ENCODE data around the gene RRBP1. TPM values are rescaled to one million over a fixed set of nuclear protein-coding genes. Genes with fewer than 3 reads are reported as not detected.
A peak's percentile ranks its signal among the peaks of the same experiment; 100 is the strongest.

Gene RRBP1
- total RNA-seq, 4 donors from 2014 or later = 76.5 to 162 (median 83.9) TPM

DNA sequence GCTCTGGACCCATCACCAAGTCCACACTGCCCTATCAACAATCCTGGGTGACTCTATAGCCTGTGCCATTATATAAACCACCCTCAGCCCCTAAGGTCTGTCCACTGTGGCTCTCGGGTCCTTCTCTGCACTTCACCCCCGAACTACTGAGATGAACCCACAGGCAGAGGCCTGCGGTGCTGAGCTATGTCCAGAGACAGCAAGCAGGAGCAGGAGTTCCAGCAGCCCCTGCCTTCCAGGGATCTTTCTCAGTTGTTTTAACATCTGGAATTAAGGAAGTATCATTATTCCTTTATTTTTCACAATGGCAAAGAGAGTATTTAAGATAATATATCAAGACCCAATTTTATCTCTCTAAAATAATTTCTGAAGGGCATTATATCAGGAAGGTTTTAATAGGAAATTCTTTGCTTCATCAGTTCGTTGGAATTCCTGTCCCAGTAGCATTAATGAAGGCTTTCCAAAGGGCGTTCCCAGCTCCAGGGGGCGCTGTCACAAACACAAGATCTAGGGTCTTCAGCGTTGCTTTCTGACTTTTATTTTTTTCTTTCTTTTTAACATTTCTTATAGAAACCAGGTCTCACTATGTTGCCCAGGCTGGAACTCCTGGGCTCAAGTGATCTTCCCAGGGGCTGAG lies 27.3 kb downstream of the RRBP1 start:
- H3K36me3 ChIP-seq = peaks cover 0 to 35% (median 0%) of the 10 kb centered on the region in 3 donors
- H3K9me3 ChIP-seq = peaks cover 0 to 6% (median 0%) of the 10 kb centered on the region in 4 donors
- no peak overlapping the region for H3K4me3 ChIP-seq
- 40 to 51% methylated on average over 7 of the region's 7 CpGs for WGBS, 2 donors
- H3K27me3 ChIP-seq = no peaks in the 10 kb centered on the region
- H3K27ac ChIP-seq = peak overlapping the region in 2 of 4 donors; percentile 16 to 63
- DNase-seq (ENCODE audit: low spot score in 2 of 2) = peak; percentile 63 to 82
- peaks cover 0 to 56% (median 22%) of the 10 kb centered on the region in 4 donors for H3K4me1 ChIP-seq
- TF ChIP-seq POLR2A (IDR thresholded peaks at IDR 0.05) (no peak), CTCF (IDR thresholded peaks at IDR 0.05) (peak in 4 of 5 experiments; percentile 21 to 63 (median 50))

DNA sequence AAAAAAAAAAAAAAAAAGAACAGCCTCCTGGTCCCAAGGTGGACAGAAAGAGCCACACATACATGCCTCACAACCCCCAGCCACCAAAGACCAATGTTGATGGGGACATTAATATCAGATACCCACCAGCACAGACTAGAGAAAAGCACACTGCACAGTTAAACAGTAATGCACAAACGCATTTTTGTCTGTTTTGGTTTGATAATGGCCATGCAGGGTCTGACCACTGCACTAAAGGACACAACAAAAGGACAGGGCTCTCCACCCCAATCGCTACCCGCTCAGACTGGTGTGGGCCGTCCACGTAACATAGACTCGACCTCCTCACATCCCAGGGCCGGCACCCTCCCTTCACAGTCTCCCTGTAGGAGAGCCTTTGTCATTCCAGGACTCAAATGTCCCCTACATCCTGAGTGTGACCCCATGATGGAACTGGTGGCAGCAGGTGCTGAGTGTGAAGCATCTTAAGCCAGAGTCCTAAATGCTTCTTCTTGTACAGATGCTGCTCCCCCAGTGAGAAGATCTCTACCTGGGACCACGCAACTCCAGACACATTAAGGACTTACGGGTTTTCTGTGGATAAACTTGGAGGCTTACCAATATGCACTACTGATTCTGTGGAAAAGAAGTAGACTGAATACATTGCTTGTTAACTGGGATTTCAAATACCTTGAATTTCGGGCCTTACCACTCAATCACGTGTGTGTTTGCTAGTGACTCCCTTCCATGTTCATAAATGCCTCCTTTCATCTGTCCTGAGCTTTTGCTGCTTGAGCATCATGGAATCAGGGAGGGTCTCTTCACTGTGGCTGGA lies 28.0 kb downstream of the RRBP1 start:
- no peak for DNase-seq (ENCODE audit: low spot score in 2 of 2)
- H3K36me3 ChIP-seq = peaks cover 0 to 29% (median 0%) of the 10 kb centered on the region in 3 donors
- peaks cover 0 to 58% (median 29%) of the 10 kb centered on the region in 4 donors for H3K4me1 ChIP-seq
- 76 to 84% methylated on average over 11 of the region's 11 CpGs for whole genome bisulfite sequencing, 2 donors
- no peak overlapping the region for H3K4me3 ChIP-seq
- peak overlapping the region in 2 of 4 donors; percentile 16 to 63 for H3K27ac ChIP-seq
- H3K27me3 ChIP-seq = no peaks in the 10 kb centered on the region
- TF ChIP-seq POLR2A (IDR thresholded peaks at IDR 0.05) (no peak), EP300 (IDR thresholded peaks at IDR 0.05) (no peak), CTCF (IDR thresholded peaks at IDR 0.05) (no peak)
- peaks cover 0 to 6% (median 0%) of the 10 kb centered on the region in 4 donors for H3K9me3 ChIP-seq

GRCh38 chr20:17652411-17652810 lies 29.6 kb downstream of the RRBP1 start:
- peaks cover 0 to 13% (median 0%) of the 10 kb centered on the region in 3 donors for H3K36me3 ChIP-seq
- WGBS, 2 donors = 64 to 78% methylated on average over 9 to 10 of the region's 10 CpGs
- no peak overlapping the region for H3K27ac ChIP-seq
- H3K27me3 ChIP-seq = no peaks in the 10 kb centered on the region
- H3K4me1 ChIP-seq = peaks cover 0 to 75% (median 45%) of the 10 kb centered on the region in 4 donors
- no peak for DNase-seq (ENCODE audit: low spot score in 2 of 2)
- TF ChIP-seq CTCF (IDR thresholded peaks at IDR 0.05) (no peak), EP300 (IDR thresholded peaks at IDR 0.05) (no peak), POLR2A (IDR thresholded peaks at IDR 0.05) (no peak)
- no peaks in the 10 kb centered on the region for H3K9me3 ChIP-seq
- no peak overlapping the region for H3K4me3 ChIP-seq

DNA sequence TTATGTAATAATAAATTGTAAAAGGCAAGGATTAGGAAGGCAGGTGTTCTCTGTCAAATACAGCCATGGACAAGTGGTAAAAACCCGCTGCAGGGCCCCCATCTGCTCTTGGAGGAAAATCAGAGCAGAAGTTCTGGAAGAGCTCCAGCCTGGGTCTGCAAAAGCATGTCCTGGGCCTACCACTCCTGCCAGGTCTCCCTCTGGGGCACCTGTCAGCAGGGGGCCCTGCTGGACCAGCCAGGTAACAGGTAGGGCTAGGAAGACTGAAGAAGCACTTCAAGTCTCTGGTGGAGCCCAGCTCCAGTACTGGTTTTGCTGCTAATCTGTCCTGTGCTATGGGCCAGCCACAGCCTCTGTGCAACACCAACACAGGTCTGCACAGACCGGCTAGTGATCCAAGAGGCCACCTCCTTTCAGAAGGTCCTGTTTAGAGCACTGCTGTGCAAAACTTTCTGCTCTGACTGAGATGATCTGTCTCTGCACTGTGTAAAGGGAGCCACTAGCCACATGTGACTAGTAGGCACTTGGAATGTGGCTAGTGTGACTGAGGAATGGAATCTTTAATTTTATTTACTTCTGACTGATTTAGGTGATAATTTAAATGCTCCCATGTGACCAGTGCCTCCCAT lies 30.2 kb downstream of the RRBP1 start:
- WGBS, 2 donors = 82 to 96% methylated on average over 2 of the region's 2 CpGs
- H3K4me1 ChIP-seq = peaks cover 0 to 80% (median 49%) of the 10 kb centered on the region in 4 donors
- peak overlapping the region in 1 of 4 donors; percentile 70 for H3K27ac ChIP-seq
- no peaks in the 10 kb centered on the region for H3K9me3 ChIP-seq
- H3K27me3 ChIP-seq = no peaks in the 10 kb centered on the region
- H3K4me3 ChIP-seq = no peak overlapping the region
- TF ChIP-seq EP300 (IDR thresholded peaks at IDR 0.05) = no peak
- TF ChIP-seq POLR2A (IDR thresholded peaks at IDR 0.05) = no peak
- TF ChIP-seq CTCF (IDR thresholded peaks at IDR 0.05) = no peak
- no peak for DNase-seq (ENCODE audit: low spot score in 2 of 2)
- peaks cover 0 to 9% (median 0%) of the 10 kb centered on the region in 3 donors for H3K36me3 ChIP-seq
